ENCODE measurements around the gene TANGO6.

GRCh38 chr16:68961778-68962402, 118.6 kb downstream of the TANGO6 start:
- TF ChIP-seq POLR2A (IDR thresholded peaks at IDR 0.05) (no peak), CTCF (IDR thresholded peaks at IDR 0.05) (no peak)
